ENCODE measurements around the gene TXNRD2. TPM values are rescaled to one million over a fixed set of nuclear protein-coding genes. Genes with fewer than 3 reads are reported as not detected.

TXNRD2 gene
- total RNA-seq, 1 experiment from 2014 or later, result 19.7 TPM

DNA sequence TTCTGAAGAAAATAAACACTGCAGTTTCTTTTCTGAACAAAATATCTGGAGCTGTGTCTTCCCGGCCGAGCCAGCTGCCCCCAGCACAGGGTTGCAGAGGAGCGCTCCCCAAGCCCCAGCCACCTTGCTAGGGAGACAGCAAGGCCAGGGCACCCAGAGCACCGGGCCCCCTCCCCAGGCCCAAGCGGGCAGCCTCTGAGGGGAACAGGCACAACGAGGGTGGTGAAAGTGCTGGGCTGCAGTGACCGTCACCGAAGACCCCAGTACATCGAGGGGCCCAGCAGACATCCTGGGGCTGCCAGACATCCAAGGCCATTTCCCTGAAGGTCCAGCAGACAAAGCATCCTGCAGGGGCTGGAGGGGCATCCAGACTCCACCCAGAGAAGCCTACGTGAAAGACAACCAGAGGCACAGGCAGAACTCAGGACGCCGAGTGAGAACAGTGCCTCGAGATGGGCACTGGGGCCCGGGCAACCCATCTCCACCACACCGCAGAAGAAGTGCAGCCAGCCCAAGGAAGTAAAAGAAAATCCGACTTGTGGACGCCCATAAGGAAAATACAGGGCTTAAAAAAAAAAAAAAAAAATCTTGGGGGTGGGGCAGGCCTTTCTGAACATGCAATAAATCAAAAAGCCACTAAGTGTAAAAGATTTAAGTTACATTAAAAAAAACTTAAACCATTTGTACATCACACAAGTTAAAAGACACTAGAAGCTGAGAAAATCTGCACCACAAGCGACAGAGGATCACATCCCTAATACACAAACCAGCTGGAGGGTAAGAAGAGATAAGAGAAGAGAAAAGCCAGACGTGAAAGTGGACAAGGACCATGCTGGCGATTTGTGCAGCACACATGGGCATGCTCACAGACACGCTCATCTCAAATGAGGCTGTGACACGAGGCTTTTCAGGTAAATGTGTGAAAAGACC, 36.0 kb downstream of the TXNRD2 start (continued):
- TF ChIP-seq, protein P1, sequence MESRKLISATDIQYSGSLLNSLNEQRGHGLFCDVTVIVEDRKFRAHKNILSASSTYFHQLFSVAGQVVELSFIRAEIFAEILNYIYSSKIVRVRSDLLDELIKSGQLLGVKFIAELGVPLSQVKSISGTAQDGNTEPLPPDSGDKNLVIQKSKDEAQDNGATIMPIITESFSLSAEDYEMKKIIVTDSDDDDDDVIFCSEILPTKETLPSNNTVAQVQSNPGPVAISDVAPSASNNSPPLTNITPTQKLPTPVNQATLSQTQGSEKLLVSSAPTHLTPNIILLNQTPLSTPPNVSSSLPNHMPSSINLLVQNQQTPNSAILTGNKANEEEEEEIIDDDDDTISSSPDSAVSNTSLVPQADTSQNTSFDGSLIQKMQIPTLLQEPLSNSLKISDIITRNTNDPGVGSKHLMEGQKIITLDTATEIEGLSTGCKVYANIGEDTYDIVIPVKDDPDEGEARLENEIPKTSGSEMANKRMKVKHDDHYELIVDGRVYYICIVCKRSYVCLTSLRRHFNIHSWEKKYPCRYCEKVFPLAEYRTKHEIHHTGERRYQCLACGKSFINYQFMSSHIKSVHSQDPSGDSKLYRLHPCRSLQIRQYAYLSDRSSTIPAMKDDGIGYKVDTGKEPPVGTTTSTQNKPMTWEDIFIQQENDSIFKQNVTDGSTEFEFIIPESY (IDR thresholded peaks at IDR 0.05; ENCODE audit: extremely low read depth, insufficient replicate concordance, low read length), result no peak
- TF ChIP-seq, protein P2, sequence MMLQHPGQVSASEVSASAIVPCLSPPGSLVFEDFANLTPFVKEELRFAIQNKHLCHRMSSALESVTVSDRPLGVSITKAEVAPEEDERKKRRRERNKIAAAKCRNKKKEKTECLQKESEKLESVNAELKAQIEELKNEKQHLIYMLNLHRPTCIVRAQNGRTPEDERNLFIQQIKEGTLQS (IDR thresholded peaks at IDR 0.05), result no peak
- TF ChIP-seq SIN3A (IDR thresholded peaks at IDR 0.05; ENCODE audit: low read depth) (no peak), SRF (IDR thresholded peaks at IDR 0.05; ENCODE audit: low read depth) (no peak), CEBPB (IDR thresholded peaks at IDR 0.05; ENCODE audit: low read depth) (no peak), JUND (IDR thresholded peaks at IDR 0.05) (no peak)
- TF ChIP-seq, protein P3, sequence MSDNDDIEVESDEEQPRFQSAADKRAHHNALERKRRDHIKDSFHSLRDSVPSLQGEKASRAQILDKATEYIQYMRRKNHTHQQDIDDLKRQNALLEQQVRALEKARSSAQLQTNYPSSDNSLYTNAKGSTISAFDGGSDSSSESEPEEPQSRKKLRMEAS (IDR thresholded peaks at IDR 0.05), result no peak

DNA sequence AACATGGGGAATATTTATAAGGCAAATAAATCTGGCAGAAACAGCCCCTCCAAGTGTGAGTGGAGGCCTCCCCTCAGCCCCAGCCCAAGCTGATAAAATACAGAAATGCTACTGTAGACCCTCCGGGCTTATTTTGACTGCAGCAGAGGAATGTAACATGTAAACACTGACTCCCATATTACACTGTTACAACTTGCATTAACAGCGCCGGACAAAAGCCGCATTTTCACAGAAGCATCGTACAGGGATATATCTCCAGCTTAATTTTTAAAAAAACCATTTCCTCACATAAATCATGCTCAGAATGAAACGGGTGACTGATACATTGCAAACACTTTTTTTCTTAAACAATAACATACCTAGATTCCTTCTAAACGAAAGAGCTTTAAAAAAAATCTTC, 36.7 kb downstream of the TXNRD2 start:
- no peak for ATAC-seq
- Histone ChIP-seq H3K9ac (ENCODE audit: low read length) (no peak overlapping the region), H3K4me3 (replicated peaks in 1 of 2; ENCODE audit: low read depth in 1 of 2, low read length in 2 of 2) (no peak overlapping the region), H3K9me3 (ENCODE audit: control insufficient read depth in 1 of 2, insufficient read depth in 1 of 2, low read depth in 1 of 2, low read length in 2 of 2) (no peaks in the 10 kb centered on the region), H3K27ac (ENCODE audit: low read depth, low read length) (no peak overlapping the region), H3K36me3 (ENCODE audit: control insufficient read depth in 1 of 2, insufficient read depth in 2 of 2, low read length in 2 of 2) (no peaks in the 10 kb centered on the region), H2AFZ (ENCODE audit: low read depth, low read length, poor library complexity, severe bottlenecking) (no peak overlapping the region), H3K4me2 (ENCODE audit: low read length) (no peak overlapping the region), H3K79me2 (ENCODE audit: insufficient read depth, low read length) (no peaks in the 10 kb centered on the region), H3K27me3 (ENCODE audit: insufficient read depth, low read length) (no peaks in the 10 kb centered on the region), H3K9me2 (ENCODE audit: insufficient read depth) (no peaks in the 10 kb centered on the region), H4K20me1 (ENCODE audit: insufficient read depth) (no peaks in the 10 kb centered on the region), H3K4me1 (ENCODE audit: control insufficient read depth in 1 of 2, insufficient read depth in 2 of 2, low read length in 2 of 2) (no peaks in the 10 kb centered on the region)
- CTCF ChIA-PET, result interaction anchor here (1.2 kb wide), 1 partner anchor 174 kb away, joined by 8 read pairs; no protein-coding TSS in a partner anchor
- DNase-seq (ENCODE audit: low read depth, low spot score), result no peak
- RAD21 ChIA-PET (ENCODE audit: low non-redundant PET in 1 of 2, low total read pairs in 2 of 2, uncharacterized antibody in 2 of 2, unreplicated experiment in 2 of 2), result no interaction called here
- no TSS peak for BruUV-seq (replicated peaks)
- intact Hi-C loops (cut with micrococcal nuclease), result no loop called here
- POLR2A ChIA-PET, result interaction anchor here (0.8 kb wide), 1 partner anchor 14 kb away, joined by 3 read pairs; no protein-coding TSS in a partner anchor
- TF ChIP-seq YY1 (IDR thresholded peaks at IDR 0.05; ENCODE audit: extremely low read depth, insufficient replicate concordance, low read depth, low read length), result no peak
- no peak for TF ChIP-seq ZFX (IDR thresholded peaks at IDR 0.05)
- TF ChIP-seq CBX3 (IDR thresholded peaks at IDR 0.05; ENCODE audit: low read depth), result no peak
- no peak for TF ChIP-seq EZH2 (IDR thresholded peaks at IDR 0.05)
- TF ChIP-seq CEBPB (IDR thresholded peaks at IDR 0.05; ENCODE audit: low read depth), result no peak
- TF ChIP-seq ELF1 (IDR thresholded peaks at IDR 0.05; ENCODE audit: borderline replicate concordance, low read depth), result no peak
- no peak for TF ChIP-seq RAD21 (IDR thresholded peaks at IDR 0.05; ENCODE audit: low read depth)
- TF ChIP-seq EZH2phosphoT487 (IDR thresholded peaks at IDR 0.05; ENCODE audit: borderline replicate concordance), result no peak
- TF ChIP-seq SIN3A (IDR thresholded peaks at IDR 0.05; ENCODE audit: low read depth), result no peak
- TF ChIP-seq POLR2A (IDR thresholded peaks at IDR 0.05; ENCODE audit: borderline replicate concordance, extremely low read depth, insufficient read depth, insufficient read length), result no peak
- no peak for TF ChIP-seq EGR1 (IDR thresholded peaks at IDR 0.05; ENCODE audit: low read depth)
- no peak for TF ChIP-seq POLR2AphosphoS5 (IDR thresholded peaks at IDR 0.05; ENCODE audit: low read depth, low read length)
- TF ChIP-seq, protein P3 (IDR thresholded peaks at IDR 0.05), result no peak
- TF ChIP-seq FOSL1 (IDR thresholded peaks at IDR 0.05; ENCODE audit: low read depth), result no peak
- TF ChIP-seq, protein P4, sequence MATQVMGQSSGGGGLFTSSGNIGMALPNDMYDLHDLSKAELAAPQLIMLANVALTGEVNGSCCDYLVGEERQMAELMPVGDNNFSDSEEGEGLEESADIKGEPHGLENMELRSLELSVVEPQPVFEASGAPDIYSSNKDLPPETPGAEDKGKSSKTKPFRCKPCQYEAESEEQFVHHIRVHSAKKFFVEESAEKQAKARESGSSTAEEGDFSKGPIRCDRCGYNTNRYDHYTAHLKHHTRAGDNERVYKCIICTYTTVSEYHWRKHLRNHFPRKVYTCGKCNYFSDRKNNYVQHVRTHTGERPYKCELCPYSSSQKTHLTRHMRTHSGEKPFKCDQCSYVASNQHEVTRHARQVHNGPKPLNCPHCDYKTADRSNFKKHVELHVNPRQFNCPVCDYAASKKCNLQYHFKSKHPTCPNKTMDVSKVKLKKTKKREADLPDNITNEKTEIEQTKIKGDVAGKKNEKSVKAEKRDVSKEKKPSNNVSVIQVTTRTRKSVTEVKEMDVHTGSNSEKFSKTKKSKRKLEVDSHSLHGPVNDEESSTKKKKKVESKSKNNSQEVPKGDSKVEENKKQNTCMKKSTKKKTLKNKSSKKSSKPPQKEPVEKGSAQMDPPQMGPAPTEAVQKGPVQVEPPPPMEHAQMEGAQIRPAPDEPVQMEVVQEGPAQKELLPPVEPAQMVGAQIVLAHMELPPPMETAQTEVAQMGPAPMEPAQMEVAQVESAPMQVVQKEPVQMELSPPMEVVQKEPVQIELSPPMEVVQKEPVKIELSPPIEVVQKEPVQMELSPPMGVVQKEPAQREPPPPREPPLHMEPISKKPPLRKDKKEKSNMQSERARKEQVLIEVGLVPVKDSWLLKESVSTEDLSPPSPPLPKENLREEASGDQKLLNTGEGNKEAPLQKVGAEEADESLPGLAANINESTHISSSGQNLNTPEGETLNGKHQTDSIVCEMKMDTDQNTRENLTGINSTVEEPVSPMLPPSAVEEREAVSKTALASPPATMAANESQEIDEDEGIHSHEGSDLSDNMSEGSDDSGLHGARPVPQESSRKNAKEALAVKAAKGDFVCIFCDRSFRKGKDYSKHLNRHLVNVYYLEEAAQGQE (IDR thresholded peaks at IDR 0.05; ENCODE audit: low read depth), result no peak

Data from HCT116 (cell line).